Activated CD4-positive, alpha-beta T cell treated with anti-CD3 and anti-CD28 coated beads, Interleukin-2, amount 10 ng/mL, durations not matched to agents 24 days and 14 days (primary cell): Measurements from ENCODE around the gene UBE2L6. TPM values are rescaled to one million over a fixed set of nuclear protein-coding genes. Genes with fewer than 3 reads are reported as not detected.

Experiments used
- DNase-seq: peaks from one replicate; pipeline ENCODE4 v3.0.0; 2022
- H3K27ac Mint-ChIP-seq: one replicate; pipeline ENCODE4 v1.8.0; 2022; ENCODE audit warnings: mild to moderate bottlenecking, mixed read lengths
- H3K27me3 Mint-ChIP-seq: one replicate; pipeline ENCODE4 v1.8.0; 2022; ENCODE audit warnings: mixed read lengths
- H3K36me3 Mint-ChIP-seq: one replicate; pipeline ENCODE4 v1.8.0; 2022; ENCODE audit warnings: low read depth, mild to moderate bottlenecking, mixed read lengths
- H3K4me1 Mint-ChIP-seq: one replicate; pipeline ENCODE4 v1.8.0; 2021; ENCODE audit warnings: mixed read lengths
- H3K4me3 Mint-ChIP-seq: one replicate; pipeline ENCODE4 v1.8.0; 2022; ENCODE audit warnings: mild to moderate bottlenecking, moderate library complexity, mixed read lengths
- H3K9me3 Mint-ChIP-seq: one replicate; pipeline ENCODE4 v1.8.0; 2021; ENCODE audit warnings: mixed read lengths
- intact Hi-C: fragments of 100-400 bp; cut with micrococcal nuclease; formaldehyde crosslinking; loops from one replicate; pipeline ENCODE4 v1.15.1; 2023
- total RNA-seq: library from RNA; stranded (reverse); gene quantifications from 2 replicates; pipeline ENCODE4 v1.2.3, GENCODE V29; 2022

UBE2L6 gene
- total RNA-seq: 151 and 157 TPM in 2 replicates

GRCh38 chr11:57567515-57568329 lies at the start of gene UBE2L6:
TSS of gene UBE2L6 (minus strand) at chr11:57567672. CDS start at chr11:57567611, 61 bp downstream.
- peak within 1 kb of the TSS; percentile 97 for H3K27ac Mint-ChIP-seq

GRCh38 chr11:57616595-57616994 lies 49.1 kb upstream of the UBE2L6 start:
- no peaks in the 10 kb centered on the region for H3K4me1 Mint-ChIP-seq

More at GRCh38 chr11:57567515-57568329, at the start of gene UBE2L6:
- intact Hi-C loops: loop anchor here (1.0 to 10.0 kb wide), 9 partner anchors 74 to 1577 kb away; partner anchors contain the start of genes CLP1, FAM111A, SELENOH and ZFP91
- Mint-ChIP-seq H3K27me3 (no peaks in the 10 kb centered on the region), H3K4me1 (peaks cover 40% of the 10 kb centered on the region), H3K9me3 (no peaks in the 10 kb centered on the region), H3K36me3 (peaks cover 14% of the 10 kb centered on the region), H3K4me3 (peak within 1 kb of the TSS; percentile 99)
- DNase-seq: peak; percentile 89

GRCh38 chr11:57615308-57615707 lies 47.8 kb upstream of the UBE2L6 start:
- Mint-ChIP-seq H3K4me3 (no peak overlapping the region), H3K36me3 (no peaks in the 10 kb centered on the region), H3K4me1 (no peaks in the 10 kb centered on the region), H3K9me3 (no peaks in the 10 kb centered on the region), H3K27me3 (peaks cover 7% of the 10 kb centered on the region), H3K27ac (no peak overlapping the region)
- no peak for DNase-seq
- intact Hi-C loops: no loop called here

More at GRCh38 chr11:57616595-57616994, 49.1 kb upstream of the UBE2L6 start:
- Mint-ChIP-seq H3K9me3 (no peaks in the 10 kb centered on the region), H3K27me3 (peaks cover 5% of the 10 kb centered on the region), H3K4me3 (no peak overlapping the region), H3K27ac (no peak overlapping the region), H3K36me3 (no peaks in the 10 kb centered on the region)
- intact Hi-C loops: no loop called here
- DNase-seq: no peak

- Mint-ChIP-seq H3K27ac (no peak overlapping the region), H3K4me1 (no peaks in the 10 kb centered on the region), H3K4me3 (no peak overlapping the region), H3K27me3 (peaks cover 11% of the 10 kb centered on the region), H3K9me3 (no peaks in the 10 kb centered on the region), H3K36me3 (no peaks in the 10 kb centered on the region)
- DNase-seq: no peak
- intact Hi-C loops: no loop called here
Measured at GRCh38 chr11:57614234-57614772, 46.8 kb upstream of the UBE2L6 start.

- no peak for DNase-seq
- no peaks in the 10 kb centered on the region for H3K36me3 Mint-ChIP-seq
- no peak overlapping the region for H3K4me3 Mint-ChIP-seq
- no peaks in the 10 kb centered on the region for H3K9me3 Mint-ChIP-seq
- H3K4me1 Mint-ChIP-seq: no peaks in the 10 kb centered on the region
- intact Hi-C loops: no loop called here
- peaks cover 16% of the 10 kb centered on the region for H3K27me3 Mint-ChIP-seq
- no peak overlapping the region for H3K27ac Mint-ChIP-seq
Measured at GRCh38 chr11:57610170-57610569, 42.7 kb upstream of the UBE2L6 start.

- intact Hi-C loops: no loop called here
- Mint-ChIP-seq H3K9me3 (no peaks in the 10 kb centered on the region), H3K27ac (no peak overlapping the region), H3K27me3 (peaks cover 16% of the 10 kb centered on the region), H3K36me3 (no peaks in the 10 kb centered on the region), H3K4me3 (no peak overlapping the region), H3K4me1 (no peaks in the 10 kb centered on the region)
- no peak for DNase-seq
Measured at GRCh38 chr11:57605028-57605420, 37.6 kb upstream of the UBE2L6 start.

GRCh38 chr11:57604296-57605027 lies 37.0 kb upstream of the UBE2L6 start:
- no peak overlapping the region for H3K4me3 Mint-ChIP-seq
- H3K27me3 Mint-ChIP-seq: peaks cover 13% of the 10 kb centered on the region
- no peaks in the 10 kb centered on the region for H3K9me3 Mint-ChIP-seq
- H3K27ac Mint-ChIP-seq: no peak overlapping the region
- H3K4me1 Mint-ChIP-seq: no peaks in the 10 kb centered on the region
- no peaks in the 10 kb centered on the region for H3K36me3 Mint-ChIP-seq
- intact Hi-C loops: no loop called here
- DNase-seq: no peak

GRCh38 chr11:57601297-57601696 lies 33.8 kb upstream of the UBE2L6 start:
- no peak overlapping the region for H3K4me3 Mint-ChIP-seq
- no peaks in the 10 kb centered on the region for H3K36me3 Mint-ChIP-seq
- H3K27me3 Mint-ChIP-seq: peaks cover 24% of the 10 kb centered on the region
- no peak overlapping the region for H3K27ac Mint-ChIP-seq
- no peak for DNase-seq
- intact Hi-C loops: no loop called here
- H3K4me1 Mint-ChIP-seq: peaks cover 2% of the 10 kb centered on the region
- H3K9me3 Mint-ChIP-seq: no peaks in the 10 kb centered on the region

- Mint-ChIP-seq H3K4me3 (no peak overlapping the region), H3K27me3 (peaks cover 25% of the 10 kb centered on the region), H3K4me1 (peaks cover 2% of the 10 kb centered on the region), H3K9me3 (no peaks in the 10 kb centered on the region), H3K36me3 (no peaks in the 10 kb centered on the region), H3K27ac (no peak overlapping the region)
- intact Hi-C loops: no loop called here
- no peak for DNase-seq
Measured at GRCh38 chr11:57599381-57599780, 31.9 kb upstream of the UBE2L6 start.

- Mint-ChIP-seq H3K36me3 (no peaks in the 10 kb centered on the region), H3K27ac (no peak overlapping the region), H3K9me3 (no peaks in the 10 kb centered on the region), H3K4me1 (peaks cover 2% of the 10 kb centered on the region), H3K4me3 (no peak overlapping the region), H3K27me3 (peaks cover 30% of the 10 kb centered on the region)
- intact Hi-C loops: no loop called here
- DNase-seq: no peak
Measured at GRCh38 chr11:57598831-57599155, 31.3 kb upstream of the UBE2L6 start.

- intact Hi-C loops: no loop called here
- Mint-ChIP-seq H3K9me3 (no peaks in the 10 kb centered on the region), H3K4me3 (peak overlapping the region; percentile 9), H3K36me3 (no peaks in the 10 kb centered on the region), H3K27ac (no peak overlapping the region), H3K4me1 (peaks cover 2% of the 10 kb centered on the region), H3K27me3 (peaks cover 32% of the 10 kb centered on the region)
- no peak for DNase-seq
Measured at GRCh38 chr11:57597916-57598830, 30.7 kb upstream of the UBE2L6 start.

GRCh38 chr11:57597461-57597915 lies 30.0 kb upstream of the UBE2L6 start, which contains the start of gene SERPING1:
TSS of gene SERPING1 (plus strand) at chr11:57597685. CDS start at chr11:57598271, 586 bp downstream.
- Mint-ChIP-seq H3K4me3 (peak within 1 kb of the TSS; percentile 9), H3K36me3 (no peaks in the 10 kb centered on the region), H3K27me3 (peaks cover 32% of the 10 kb centered on the region), H3K9me3 (no peaks in the 10 kb centered on the region), H3K4me1 (peaks cover 2% of the 10 kb centered on the region), H3K27ac (no peak within 1 kb of the TSS)
- intact Hi-C loops: no loop called here
- DNase-seq: no peak

- H3K4me1 Mint-ChIP-seq: peaks cover 2% of the 10 kb centered on the region
- H3K4me3 Mint-ChIP-seq: no peak overlapping the region
- intact Hi-C loops: no loop called here
- DNase-seq: no peak
- H3K9me3 Mint-ChIP-seq: no peaks in the 10 kb centered on the region
- no peak overlapping the region for H3K27ac Mint-ChIP-seq
- H3K36me3 Mint-ChIP-seq: no peaks in the 10 kb centered on the region
- H3K27me3 Mint-ChIP-seq: peaks cover 32% of the 10 kb centered on the region
Measured at GRCh38 chr11:57596266-57596885, 28.9 kb upstream of the UBE2L6 start.
